HepG2 (cell line): ENCODE data around the gene CYP2W1. TPM values are rescaled to one million over a fixed set of nuclear protein-coding genes. Genes with fewer than 3 reads are reported as not detected.

ENCODE experiments used
- AGO1 ChIP-seq: fragments of 200-400 bp; formaldehyde crosslinking; IDR thresholded peaks from 2 replicates; pipeline ENCODE4 v1.6.1; 2017; ENCODE audit warnings: mild to moderate bottlenecking, low read depth, low read length, moderate library complexity; ENCODE audit not compliant: poor library complexity, severe bottlenecking
- ARHGAP35 ChIP-seq: sonication (generic); formaldehyde crosslinking; IDR thresholded peaks from 2 replicates; pipeline ENCODE4 v1.9.0; 2022; ENCODE audit warnings: mild to moderate bottlenecking, inconsistent platforms, moderate library complexity, missing genetic modification reagents, borderline replicate concordance
- ELF3 ChIP-seq: IDR thresholded peaks from 2 replicates; pipeline ENCODE4 v1.6.1; 2016; ENCODE audit warnings: missing genetic modification reagents, missing compliant biosample characterization
- HOXD1 ChIP-seq: sonication (generic); formaldehyde crosslinking; IDR thresholded peaks from 2 replicates; pipeline ENCODE4 v1.5.0; 2020; ENCODE audit warnings: missing genetic modification reagents
- MEF2D ChIP-seq: sonication (generic); formaldehyde crosslinking; IDR thresholded peaks from 2 replicates; pipeline ENCODE4 v1.5.1; 2020; ENCODE audit warnings: mild to moderate bottlenecking, missing genetic modification reagents
- NFE2L1 ChIP-seq: sonication (generic); formaldehyde crosslinking; IDR thresholded peaks from 2 replicates; pipeline ENCODE4 v1.4.0; 2020; ENCODE audit warnings: missing genetic modification reagents, mild to moderate bottlenecking, borderline replicate concordance
- NFKB2 ChIP-seq: sonication (generic); formaldehyde crosslinking; IDR thresholded peaks from 2 replicates; pipeline ENCODE4 v1.4.0; 2020; ENCODE audit warnings: missing genetic modification reagents, borderline replicate concordance
- NR2F2 ChIP-seq: IDR thresholded peaks from 2 replicates; pipeline ENCODE4 v1.6.1; 2012; ENCODE audit warnings: low read depth, inconsistent platforms, borderline replicate concordance
- PAF1 ChIP-seq: IDR thresholded peaks from 2 replicates; pipeline ENCODE4 v1.6.1; 2016; ENCODE audit warnings: missing genetic modification reagents, missing compliant biosample characterization
- SALL2 ChIP-seq: sonication (generic); formaldehyde crosslinking; IDR thresholded peaks from 2 replicates; pipeline ENCODE4 v1.8.1; 2023; ENCODE audit warnings: mild to moderate bottlenecking, missing genetic modification reagents, inconsistent platforms
- SKI ChIP-seq: fragments of 450-650 bp; IDR thresholded peaks from one replicate; pipeline ENCODE4 v1.6.1; 2018; ENCODE audit warnings: mild to moderate bottlenecking; ENCODE audit not compliant: partially characterized antibody
- TBL1XR1 ChIP-seq: fragments of 150-350 bp; IDR thresholded peaks from 2 replicates; pipeline ENCODE4 v1.6.1; 2014; ENCODE audit warnings: borderline replicate concordance, low read length; ENCODE audit not compliant: partially characterized antibody
- TEAD2 ChIP-seq: sonication (generic); formaldehyde crosslinking; IDR thresholded peaks from 2 replicates; pipeline ENCODE4 v1.9.0; 2021; ENCODE audit warnings: missing genetic modification reagents
- ZFY ChIP-seq: sonication (generic); formaldehyde crosslinking; IDR thresholded peaks from 2 replicates; pipeline ENCODE4 v1.4.0; 2020; ENCODE audit warnings: missing genetic modification reagents
- ZNF224 ChIP-seq: sonication (generic); formaldehyde crosslinking; IDR thresholded peaks from 2 replicates; pipeline ENCODE4 v1.5.0; 2020; ENCODE audit warnings: mild to moderate bottlenecking, missing genetic modification reagents
- ZNF558 ChIP-seq: sonication (generic); formaldehyde crosslinking; IDR thresholded peaks from 2 replicates; pipeline ENCODE4 v1.9.0; 2022; ENCODE audit warnings: mild to moderate bottlenecking, missing genetic modification reagents, borderline replicate concordance
- ZNF567 ChIP-seq: sonication (generic); formaldehyde crosslinking; IDR thresholded peaks from 2 replicates; pipeline ENCODE4 v1.8.1; 2023; ENCODE audit warnings: mild to moderate bottlenecking, missing genetic modification reagents, borderline replicate concordance
- ZSCAN22 ChIP-seq: sonication (generic); formaldehyde crosslinking; IDR thresholded peaks from 2 replicates; pipeline ENCODE4 v1.4.0; 2020; ENCODE audit warnings: mild to moderate bottlenecking, missing genetic modification reagents
- polyA plus RNA-seq, 8 experiments: library from polyadenylated mRNA; depleted of rRNA in 3 of 8; stranded (reverse) in 7 of 8; unstranded in 1 of 8; fragments of >200 nt; fragmentation: Illumina TruSeq in 4 of 8; extraction: Trizol in 4 of 8; gene quantifications; 2 replicates each; pipeline versions ENCODE4 v1.2.1 to v1.2.3, GENCODE V29; 2011 to 2016; ENCODE audit warnings: low read depth in 4 of 8, missing spikeins in 1 of 8, mixed read lengths in 1 of 8; ENCODE audit not compliant: insufficient read depth in 1 of 8
- total RNA-seq, 5 experiments: library from RNA; depleted of rRNA; stranded (reverse); fragments of >200 nt; fragmentation: Illumina TruSeq; extraction: Trizol; gene quantifications; 2 replicates each; pipeline ENCODE4 v1.2.3, GENCODE V29; 2016; ENCODE audit warnings: low read depth in 1 of 5
- TF ChIP-seq, protein P1 (sequence below): sonication (generic); formaldehyde crosslinking; IDR thresholded peaks from 2 replicates; pipeline ENCODE4 v1.5.1; 2020; ENCODE audit warnings: mild to moderate bottlenecking, missing genetic modification reagents, moderate library complexity
- TF ChIP-seq, protein P2 (sequence below): IDR thresholded peaks from 2 replicates; pipeline ENCODE4 v1.6.1; 2012; ENCODE audit warnings: inconsistent platforms
- TF ChIP-seq, protein P3 (sequence below): sonication (generic); formaldehyde crosslinking; IDR thresholded peaks from 2 replicates; pipeline ENCODE4 v1.8.0; 2022; ENCODE audit warnings: low read depth, missing genetic modification reagents
- TF ChIP-seq, protein P4 (sequence below): sonication (generic); formaldehyde crosslinking; IDR thresholded peaks from 2 replicates; pipeline ENCODE4 v1.8.0; 2022; ENCODE audit warnings: mild to moderate bottlenecking, missing genetic modification reagents, borderline replicate concordance

CYP2W1 gene
- total and polyA plus RNA-seq, 2 of the 13 experiments (the other 11 are each of a cell fraction or from before 2014, with no cell fraction given), result 19.5 to 31.7 TPM

DNA sequence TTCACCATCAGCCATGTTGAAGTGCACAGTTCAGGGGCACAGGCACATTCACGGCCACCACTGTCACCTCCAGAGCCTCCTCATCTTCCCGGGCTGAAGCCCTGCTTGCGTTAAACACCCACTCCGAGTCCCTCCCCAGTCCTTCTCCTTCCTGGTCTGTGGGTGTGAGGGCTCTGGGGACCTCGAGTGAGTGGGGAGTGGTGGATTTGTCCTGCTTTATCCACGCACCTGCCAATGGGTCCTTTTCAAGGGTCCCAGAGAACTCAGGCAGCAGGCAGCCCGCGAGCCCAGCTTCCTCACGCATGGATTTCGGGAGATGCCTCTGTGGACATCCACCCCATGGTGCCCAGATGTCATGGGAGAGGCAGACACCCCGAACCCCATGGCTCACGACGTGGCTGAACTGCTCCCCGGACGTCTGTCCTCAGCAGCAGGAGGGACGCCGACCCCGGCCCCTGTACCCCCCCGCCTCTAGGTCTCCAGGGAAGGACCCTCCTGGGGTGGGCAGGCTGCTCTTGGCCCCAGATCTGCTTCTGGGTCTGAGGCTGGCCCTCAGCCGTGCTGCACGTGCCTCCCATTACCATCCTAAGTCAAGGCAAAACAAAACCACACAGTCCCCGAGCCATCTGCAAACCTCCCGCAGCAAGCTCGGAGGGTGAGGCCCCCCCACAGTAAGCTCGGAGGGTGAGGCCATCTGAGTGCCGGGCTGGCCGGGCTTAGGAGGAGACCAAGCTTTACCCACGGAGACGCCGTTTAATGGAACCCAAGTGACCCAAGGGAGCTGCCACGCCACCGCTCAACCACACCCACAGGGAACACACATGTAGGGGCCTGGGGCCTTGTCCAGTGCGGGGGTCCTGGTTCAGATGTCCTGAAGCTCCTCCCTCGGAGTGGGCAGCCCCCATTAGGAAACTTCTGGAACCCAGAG is 9.0 kb downstream of the CYP2W1 start (continued):
- TF ChIP-seq SKI, result no peak
- TF ChIP-seq ZNF224 (CRISPR knock-in tag), result 0 out of 2 replicates have a peak, but pooled peaks have one; percentile 37
- TF ChIP-seq, protein P1, sequence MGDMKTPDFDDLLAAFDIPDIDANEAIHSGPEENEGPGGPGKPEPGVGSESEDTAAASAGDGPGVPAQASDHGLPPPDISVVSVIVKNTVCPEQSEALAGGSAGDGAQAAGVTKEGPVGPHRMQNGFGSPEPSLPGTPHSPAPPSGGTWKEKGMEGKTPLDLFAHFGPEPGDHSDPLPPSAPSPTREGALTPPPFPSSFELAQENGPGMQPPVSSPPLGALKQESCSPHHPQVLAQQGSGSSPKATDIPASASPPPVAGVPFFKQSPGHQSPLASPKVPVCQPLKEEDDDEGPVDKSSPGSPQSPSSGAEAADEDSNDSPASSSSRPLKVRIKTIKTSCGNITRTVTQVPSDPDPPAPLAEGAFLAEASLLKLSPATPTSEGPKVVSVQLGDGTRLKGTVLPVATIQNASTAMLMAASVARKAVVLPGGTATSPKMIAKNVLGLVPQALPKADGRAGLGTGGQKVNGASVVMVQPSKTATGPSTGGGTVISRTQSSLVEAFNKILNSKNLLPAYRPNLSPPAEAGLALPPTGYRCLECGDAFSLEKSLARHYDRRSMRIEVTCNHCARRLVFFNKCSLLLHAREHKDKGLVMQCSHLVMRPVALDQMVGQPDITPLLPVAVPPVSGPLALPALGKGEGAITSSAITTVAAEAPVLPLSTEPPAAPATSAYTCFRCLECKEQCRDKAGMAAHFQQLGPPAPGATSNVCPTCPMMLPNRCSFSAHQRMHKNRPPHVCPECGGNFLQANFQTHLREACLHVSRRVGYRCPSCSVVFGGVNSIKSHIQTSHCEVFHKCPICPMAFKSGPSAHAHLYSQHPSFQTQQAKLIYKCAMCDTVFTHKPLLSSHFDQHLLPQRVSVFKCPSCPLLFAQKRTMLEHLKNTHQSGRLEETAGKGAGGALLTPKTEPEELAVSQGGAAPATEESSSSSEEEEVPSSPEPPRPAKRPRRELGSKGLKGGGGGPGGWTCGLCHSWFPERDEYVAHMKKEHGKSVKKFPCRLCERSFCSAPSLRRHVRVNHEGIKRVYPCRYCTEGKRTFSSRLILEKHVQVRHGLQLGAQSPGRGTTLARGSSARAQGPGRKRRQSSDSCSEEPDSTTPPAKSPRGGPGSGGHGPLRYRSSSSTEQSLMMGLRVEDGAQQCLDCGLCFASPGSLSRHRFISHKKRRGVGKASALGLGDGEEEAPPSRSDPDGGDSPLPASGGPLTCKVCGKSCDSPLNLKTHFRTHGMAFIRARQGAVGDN (CRISPR knock-in tag), result peak; percentile 69; the same call in 1 of the 2 replicates
- TF ChIP-seq NFKB2 (CRISPR knock-in tag), result no peak; the same call in 1 of the 2 replicates
- TF ChIP-seq, protein P2, sequence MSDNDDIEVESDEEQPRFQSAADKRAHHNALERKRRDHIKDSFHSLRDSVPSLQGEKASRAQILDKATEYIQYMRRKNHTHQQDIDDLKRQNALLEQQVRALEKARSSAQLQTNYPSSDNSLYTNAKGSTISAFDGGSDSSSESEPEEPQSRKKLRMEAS, result peak; percentile 54
- no peak for TF ChIP-seq NFE2L1 (CRISPR knock-in tag)
- no peak for TF ChIP-seq TEAD2 (CRISPR knock-in tag)
- peak; percentile 20 for TF ChIP-seq ZFY (CRISPR knock-in tag)
- TF ChIP-seq, protein P3, sequence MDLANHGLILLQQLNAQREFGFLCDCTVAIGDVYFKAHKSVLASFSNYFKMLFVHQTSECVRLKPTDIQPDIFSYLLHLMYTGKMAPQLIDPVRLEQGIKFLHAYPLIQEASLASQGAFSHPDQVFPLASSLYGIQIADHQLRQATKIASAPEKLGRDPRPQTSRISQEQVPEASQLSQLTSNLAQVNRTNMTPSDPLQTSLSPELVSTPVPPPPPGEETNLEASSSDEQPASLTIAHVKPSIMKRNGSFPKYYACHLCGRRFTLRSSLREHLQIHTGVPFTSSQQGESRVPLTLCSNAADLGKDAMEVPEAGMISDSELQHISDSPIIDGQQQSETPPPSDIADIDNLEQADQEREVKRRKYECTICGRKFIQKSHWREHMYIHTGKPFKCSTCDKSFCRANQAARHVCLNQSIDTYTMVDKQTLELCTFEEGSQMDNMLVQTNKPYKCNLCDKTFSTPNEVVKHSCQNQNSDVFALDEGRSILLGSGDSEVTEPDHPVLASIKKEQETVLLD (CRISPR knock-in tag), result 0 out of 2 replicates have a peak, but pooled peaks have one; percentile 8
- TF ChIP-seq AGO1, result peak; percentile 99
- no peak for TF ChIP-seq HOXD1 (CRISPR knock-in tag)
- TF ChIP-seq ELF3 (CRISPR knock-in tag), result peak; percentile 40
- 0 out of 2 replicates have a peak, but pooled peaks have one; percentile 8 for TF ChIP-seq ZNF558 (CRISPR knock-in tag)
- 0 out of 2 replicates have a peak, but pooled peaks have one; percentile 28 for TF ChIP-seq ZNF567 (CRISPR knock-in tag)
- TF ChIP-seq NR2F2, result peak; percentile 6; the same call in 1 of the 2 replicates
- no peak for TF ChIP-seq ZSCAN22 (CRISPR knock-in tag)
- TF ChIP-seq SALL2 (CRISPR knock-in tag), result no peak; the same call in 1 of the 2 replicates
- no peak for TF ChIP-seq TBL1XR1
- no peak for TF ChIP-seq PAF1 (CRISPR knock-in tag)
- TF ChIP-seq, protein P4, sequence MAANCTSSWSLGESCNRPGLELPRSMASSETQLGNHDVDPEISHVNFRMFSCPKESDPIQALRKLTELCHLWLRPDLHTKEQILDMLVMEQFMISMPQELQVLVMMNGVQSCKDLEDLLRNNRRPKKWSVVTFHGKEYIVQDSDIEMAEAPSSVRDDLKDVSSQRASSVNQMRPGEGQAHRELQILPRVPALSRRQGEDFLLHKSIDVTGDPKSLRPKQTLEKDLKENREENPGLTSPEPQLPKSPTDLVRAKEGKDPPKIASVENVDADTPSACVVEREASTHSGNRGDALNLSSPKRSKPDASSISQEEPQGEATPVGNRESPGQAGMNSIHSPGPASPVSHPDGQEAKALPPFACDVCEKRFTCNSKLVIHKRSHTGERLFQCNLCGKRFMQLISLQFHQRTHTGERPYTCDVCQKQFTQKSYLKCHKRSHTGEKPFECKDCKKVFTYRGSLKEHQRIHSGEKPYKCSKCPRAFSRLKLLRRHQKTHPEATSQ, result peak; percentile 54; the same call in 1 of the 2 replicates
- 0 out of 2 replicates have a peak, but pooled peaks have one; percentile 13 for TF ChIP-seq ARHGAP35
- 0 out of 2 replicates have a peak, but pooled peaks have one; percentile 42 for TF ChIP-seq MEF2D
